PC-3 (cell line): ENCODE results near the gene IGFL1. TPM values are rescaled to one million over a fixed set of nuclear protein-coding genes. Genes with fewer than 3 reads are reported as not detected.
A peak's percentile ranks its signal among the peaks of the same experiment; 100 is the strongest.

Source experiments
- ATAC-seq: fragments of 200-7000 bp; cut with Tn5 transposase; 2 replicates; pipeline ENCODE4 v1.9.1; 2020; ENCODE audit warnings: mild to moderate bottlenecking, moderate library complexity
- BruUV-seq: library from RNA; stranded (reverse); fragments of 400-500 nt; replicated peaks from 2 replicates; lab custom pipeline; 2021; lab: Mats Ljungman, UMichigan
- CTCF ChIA-PET: fragments of 300-600 bp; sonication (Branson Sonifier 250); formaldehyde crosslinking; loops from one replicate; lab custom pipeline; 2022; ENCODE audit warnings: antibody characterized with exemption; lab: Charles Lee
- POLR2A ChIA-PET: fragments of 300-600 bp; sonication (Branson Sonifier 250); formaldehyde crosslinking; loops from one replicate; lab custom pipeline; 2022; ENCODE audit warnings: antibody characterized with exemption; ENCODE audit not compliant: unreplicated experiment; lab: Charles Lee
- DNase-seq: peaks from one replicate; pipeline ENCODE4 v3.0.0-alpha.2; 2015
- H2AFZ ChIP-seq: fragments of 300-600 bp; sonication (generic); 2 replicates; pipeline ENCODE4 v1.6.0; 2016; ENCODE audit warnings: antibody characterized with exemption, low read length
- H3F3A ChIP-seq: fragments of 300-600 bp; sonication (generic); one replicate; pipeline ENCODE4 v1.6.0; 2017; ENCODE audit warnings: antibody characterized with exemption, low read length, control low read depth, mild to moderate bottlenecking; ENCODE audit not compliant: unreplicated experiment
- H3K27ac ChIP-seq: fragments of 300-600 bp; sonication (generic); 2 replicates; pipeline ENCODE4 v1.5.1; 2016; ENCODE audit warnings: mild to moderate bottlenecking, low read length
- H3K27me3 ChIP-seq: fragments of 300-600 bp; sonication (generic); 2 replicates; pipeline ENCODE4 v1.6.1; 2016; ENCODE audit warnings: low read length, mixed read lengths
- H3K36me3 ChIP-seq: fragments of 300-600 bp; sonication (generic); 2 replicates; pipeline ENCODE4 v1.6.1; 2016; ENCODE audit warnings: low read depth, mixed run types, low read length, mixed read lengths
- H3K4me1 ChIP-seq: fragments of 300-600 bp; sonication (generic); 2 replicates; pipeline ENCODE4 v1.5.1; 2016; ENCODE audit warnings: low read length; ENCODE audit not compliant: insufficient read depth
- H3K4me2 ChIP-seq: fragments of 300-600 bp; sonication (generic); 2 replicates; pipeline ENCODE4 v1.6.0; 2016; ENCODE audit warnings: low read length
- H3K4me3 ChIP-seq: fragments of 300-600 bp; sonication (generic); 2 replicates; pipeline ENCODE4 v1.5.1; 2016; ENCODE audit warnings: mild to moderate bottlenecking, low read length, mixed read lengths
- H3K79me2 ChIP-seq: fragments of 300-600 bp; sonication (generic); 2 replicates; pipeline ENCODE4 v1.6.1; 2017; ENCODE audit warnings: low read length, mixed read lengths
- H3K9ac ChIP-seq: fragments of 300-600 bp; sonication (generic); 2 replicates; pipeline ENCODE4 v1.6.0; 2016; ENCODE audit warnings: mild to moderate bottlenecking, low read length
- H3K9me2 ChIP-seq: fragments of 300-600 bp; sonication (generic); replicated peaks from 2 replicates; pipeline ENCODE4 v1.6.1; 2016; ENCODE audit warnings: mixed run types, low read length, mixed read lengths
- H3K9me3 ChIP-seq: fragments of 300-600 bp; sonication (generic); 2 replicates; pipeline ENCODE4 v1.6.1; 2016; ENCODE audit warnings: low read length, mixed read lengths
- H4K20me1 ChIP-seq: fragments of 300-600 bp; sonication (generic); 2 replicates; pipeline ENCODE4 v1.6.1; 2016; ENCODE audit warnings: low read length, mixed read lengths
- EZH2 ChIP-seq: fragments of 300-600 bp; sonication (generic); IDR thresholded peaks from one replicate; pipeline ENCODE4 v1.6.1; 2017; ENCODE audit warnings: antibody characterized with exemption, mild to moderate bottlenecking, low read length; ENCODE audit not compliant: unreplicated experiment
- EZH2phosphoT487 ChIP-seq: fragments of 300-600 bp; sonication (generic); IDR thresholded peaks from 2 replicates; pipeline ENCODE4 v1.6.1; 2018; ENCODE audit warnings: mild to moderate bottlenecking, antibody characterized with exemption, low read length, borderline replicate concordance
- intact Hi-C: fragments of 100-400 bp; cut with micrococcal nuclease; formaldehyde crosslinking; loops from 2 replicates; pipeline ENCODE4 v1.9.0; 2023
- total RNA-seq: library from RNA; depleted of rRNA; stranded (reverse); fragments of >200 nt; gene quantifications from 2 replicates; pipeline ENCODE4 v1.2.3, GENCODE V29; 2014
- TF ChIP-seq, protein P1 (sequence below): fragments of 300-600 bp; sonication (generic); conservative IDR thresholded peaks from 2 replicates; pipeline ENCODE4 v1.5.1; 2017; ENCODE audit warnings: antibody characterized with exemption, low read depth, mild to moderate bottlenecking, low read length

The IGFL1 gene
- total RNA-seq, 1 experiment from 2014 or later: 0.77 TPM

- POLR2A ChIA-PET: no interaction called here
- Histone ChIP-seq H3K9me3 (no peaks in the 10 kb centered on the region), H4K20me1 (no peaks in the 10 kb centered on the region), H3K27me3 (no peaks in the 10 kb centered on the region), H3K36me3 (no peaks in the 10 kb centered on the region), H3K4me1 (peaks cover 31% of the 10 kb centered on the region), H2AFZ (no peak overlapping the region), H3K4me2 (peak overlapping the region; percentile 53), H3K27ac (no peak overlapping the region), H3F3A (peaks cover 3% of the 10 kb centered on the region), H3K4me3 (no peak overlapping the region), H3K79me2 (no peaks in the 10 kb centered on the region), H3K9ac (no peak overlapping the region), H3K9me2 (no peaks in the 10 kb centered on the region)
- TF ChIP-seq EZH2: no peak
- TF ChIP-seq, protein P1, sequence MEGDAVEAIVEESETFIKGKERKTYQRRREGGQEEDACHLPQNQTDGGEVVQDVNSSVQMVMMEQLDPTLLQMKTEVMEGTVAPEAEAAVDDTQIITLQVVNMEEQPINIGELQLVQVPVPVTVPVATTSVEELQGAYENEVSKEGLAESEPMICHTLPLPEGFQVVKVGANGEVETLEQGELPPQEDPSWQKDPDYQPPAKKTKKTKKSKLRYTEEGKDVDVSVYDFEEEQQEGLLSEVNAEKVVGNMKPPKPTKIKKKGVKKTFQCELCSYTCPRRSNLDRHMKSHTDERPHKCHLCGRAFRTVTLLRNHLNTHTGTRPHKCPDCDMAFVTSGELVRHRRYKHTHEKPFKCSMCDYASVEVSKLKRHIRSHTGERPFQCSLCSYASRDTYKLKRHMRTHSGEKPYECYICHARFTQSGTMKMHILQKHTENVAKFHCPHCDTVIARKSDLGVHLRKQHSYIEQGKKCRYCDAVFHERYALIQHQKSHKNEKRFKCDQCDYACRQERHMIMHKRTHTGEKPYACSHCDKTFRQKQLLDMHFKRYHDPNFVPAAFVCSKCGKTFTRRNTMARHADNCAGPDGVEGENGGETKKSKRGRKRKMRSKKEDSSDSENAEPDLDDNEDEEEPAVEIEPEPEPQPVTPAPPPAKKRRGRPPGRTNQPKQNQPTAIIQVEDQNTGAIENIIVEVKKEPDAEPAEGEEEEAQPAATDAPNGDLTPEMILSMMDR: no peak
- no peak for TF ChIP-seq EZH2phosphoT487
- intact Hi-C loops: no loop called here
- CTCF ChIA-PET: no interaction called here
- no TSS peak for BruUV-seq
- ATAC-seq (peak; percentile 27; the same call in 1 of the 2 replicates), DNase-seq (peak; percentile 49)
Observed at GRCh38 chr19:46209051-46209450, 20.5 kb upstream of the IGFL1 start.

DNA sequence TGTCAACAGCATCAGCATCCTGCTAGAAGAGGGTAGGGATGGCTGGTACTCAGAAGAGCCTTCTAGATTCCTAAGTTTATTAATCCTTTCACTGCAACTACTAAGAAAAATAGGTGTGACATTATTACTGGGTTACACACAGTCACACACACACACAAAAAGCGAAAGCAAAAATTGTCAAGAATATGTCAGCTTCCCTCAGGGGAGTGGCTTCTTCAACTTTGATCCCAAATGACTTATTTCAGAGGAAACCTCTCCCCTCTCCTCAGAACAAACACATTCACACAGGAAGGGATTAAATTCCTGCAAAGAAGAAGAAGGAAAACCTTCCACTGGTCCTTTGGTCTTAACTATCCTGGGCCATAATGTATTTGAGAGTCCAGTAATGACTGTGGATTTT is 20.1 kb upstream of the IGFL1 start:
- no peak overlapping the region for H3K4me3 ChIP-seq
- BruUV-seq: no TSS peak
- peaks cover 3% of the 10 kb centered on the region for H3F3A ChIP-seq
- H3K9ac ChIP-seq: no peak overlapping the region
- no peaks in the 10 kb centered on the region for H3K9me2 ChIP-seq
- no peak overlapping the region for H2AFZ ChIP-seq
- no peaks in the 10 kb centered on the region for H3K79me2 ChIP-seq
- no peaks in the 10 kb centered on the region for H3K9me3 ChIP-seq
- no peaks in the 10 kb centered on the region for H4K20me1 ChIP-seq
- DNase-seq (no peak), ATAC-seq (no peak)
- ChIA-PET POLR2A (no interaction called here), CTCF (no interaction called here)
- H3K27me3 ChIP-seq: no peaks in the 10 kb centered on the region
- no peak for TF ChIP-seq EZH2phosphoT487
- TF ChIP-seq, protein P1: no peak
- no peak for TF ChIP-seq EZH2
- 0 out of 2 replicates have a peak overlapping the region, but pooled peaks have one; percentile 11 for H3K4me2 ChIP-seq
- H3K4me1 ChIP-seq: peaks cover 31% of the 10 kb centered on the region
- H3K27ac ChIP-seq: no peak overlapping the region
- intact Hi-C loops: no loop called here
- no peaks in the 10 kb centered on the region for H3K36me3 ChIP-seq

- peak overlapping the region; percentile 35; the same call in 1 of the 2 replicates for H3K4me2 ChIP-seq
- intact Hi-C loops: no loop called here
Observed at GRCh38 chr19:46210669-46211068, 18.9 kb upstream of the IGFL1 start.

More at GRCh38 chr19:46210669-46211068, 18.9 kb upstream of the IGFL1 start:
- ATAC-seq (no peak), DNase-seq (no peak)
- H3K27ac ChIP-seq: 0 out of 2 replicates have a peak overlapping the region, but pooled peaks have one; percentile 28
- no peak overlapping the region for H3K9ac ChIP-seq
- TF ChIP-seq, protein P1: no peak
- TF ChIP-seq EZH2 (no peak), EZH2phosphoT487 (no peak)
- H3K9me3 ChIP-seq: no peaks in the 10 kb centered on the region
- CTCF ChIA-PET: no interaction called here
- no peaks in the 10 kb centered on the region for H4K20me1 ChIP-seq
- no peaks in the 10 kb centered on the region for H3K27me3 ChIP-seq
- H2AFZ ChIP-seq: no peak overlapping the region
- H3K9me2 ChIP-seq: no peaks in the 10 kb centered on the region
- peaks cover 3% of the 10 kb centered on the region for H3F3A ChIP-seq
- peaks cover 31% of the 10 kb centered on the region for H3K4me1 ChIP-seq
- BruUV-seq: no TSS peak
- POLR2A ChIA-PET: no interaction called here
- H3K36me3 ChIP-seq: no peaks in the 10 kb centered on the region
- no peaks in the 10 kb centered on the region for H3K79me2 ChIP-seq
- no peak overlapping the region for H3K4me3 ChIP-seq
